ENCODE data around the gene FARSB.

The FARSB gene

DNA sequence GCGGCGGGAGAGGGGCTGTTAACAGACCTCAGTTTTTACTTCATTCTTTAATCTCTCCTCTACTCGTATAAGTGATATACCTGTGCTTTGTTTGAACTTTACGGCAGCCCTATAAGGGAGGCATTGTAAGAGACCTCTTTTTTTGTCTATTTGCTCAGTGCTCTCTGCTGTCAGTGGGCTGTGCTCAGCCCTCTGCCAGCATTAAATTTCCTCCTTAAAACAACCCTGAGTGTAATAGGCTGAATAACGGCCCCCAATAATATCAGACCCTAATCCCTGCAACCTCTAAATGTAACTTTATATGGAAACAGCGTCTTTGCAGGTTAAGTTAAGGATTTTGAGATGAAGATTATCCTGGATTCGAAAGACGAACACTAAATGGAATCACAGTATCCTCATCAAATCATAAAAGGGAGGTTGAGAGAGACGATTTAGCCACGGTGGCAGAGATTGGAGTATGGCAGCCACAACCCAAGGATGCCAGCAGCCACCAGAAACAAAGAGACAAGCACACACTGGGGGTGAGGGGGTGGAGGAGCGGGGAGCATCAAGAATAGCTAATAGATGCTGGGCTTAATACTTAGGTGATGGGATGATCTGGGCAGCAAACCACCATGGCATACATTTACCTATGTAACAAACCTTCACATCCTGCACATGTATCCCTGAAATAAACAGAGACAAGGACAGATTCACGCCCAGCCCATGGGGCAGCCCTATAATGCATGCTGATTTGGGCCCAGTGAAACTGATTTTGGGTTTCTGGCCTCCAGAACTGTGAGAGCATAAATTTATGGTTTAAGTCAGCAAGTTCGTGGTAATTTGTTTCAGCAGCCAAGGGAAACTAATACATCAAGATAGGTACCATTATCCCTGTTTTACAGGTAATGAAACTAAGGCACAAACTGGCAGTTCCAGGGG lies 894 bp upstream of the FARSB start:
- Histone ChIP-seq H3K27me3 (ENCODE audit: control insufficient read depth, insufficient read depth, low read length) (no peaks in the 10 kb centered on the region), H3K9me3 (replicated peaks; ENCODE audit: low read length) (no peaks in the 10 kb centered on the region), H3K4me2 (ENCODE audit: low read length) (peak overlapping the region; percentile 83), H3K36me3 (ENCODE audit: insufficient read depth, low read length) (no peaks in the 10 kb centered on the region), H3K4me3 (ENCODE audit: low read length) (peak overlapping the region; percentile 89), H3K9ac (ENCODE audit: low read depth, low read length) (peak overlapping the region; percentile 94), H3K4me1 (ENCODE audit: control insufficient read depth, insufficient read depth, low read length) (peaks cover 13% of the 10 kb centered on the region)

GRCh38 chr2:222653280-222653679 lies 2.6 kb downstream of the FARSB start:
- Histone ChIP-seq H3K27me3 (ENCODE audit: control insufficient read depth, insufficient read depth, low read length) (no peaks in the 10 kb centered on the region), H3K4me1 (ENCODE audit: control insufficient read depth, insufficient read depth, low read length) (peaks cover 13% of the 10 kb centered on the region), H3K9me3 (replicated peaks; ENCODE audit: low read length) (no peaks in the 10 kb centered on the region), H3K4me2 (ENCODE audit: low read length) (no peak overlapping the region), H3K4me3 (ENCODE audit: low read length) (no peak overlapping the region), H3K36me3 (ENCODE audit: insufficient read depth, low read length) (peaks cover 3% of the 10 kb centered on the region), H3K9ac (ENCODE audit: low read depth, low read length) (no peak overlapping the region)

GRCh38 chr2:222652491-222653255 lies 3.2 kb downstream of the FARSB start:
- Histone ChIP-seq H3K36me3 (ENCODE audit: insufficient read depth, low read length) (peaks cover 9% of the 10 kb centered on the region), H3K27me3 (ENCODE audit: control insufficient read depth, insufficient read depth, low read length) (no peaks in the 10 kb centered on the region), H3K4me2 (ENCODE audit: low read length) (no peak overlapping the region), H3K9me3 (replicated peaks; ENCODE audit: low read length) (no peaks in the 10 kb centered on the region), H3K9ac (ENCODE audit: low read depth, low read length) (no peak overlapping the region), H3K4me1 (ENCODE audit: control insufficient read depth, insufficient read depth, low read length) (peaks cover 13% of the 10 kb centered on the region), H3K4me3 (ENCODE audit: low read length) (no peak overlapping the region)

- Histone ChIP-seq H3K4me1 (ENCODE audit: control insufficient read depth, insufficient read depth, low read length) (peaks cover 8% of the 10 kb centered on the region), H3K9me3 (replicated peaks; ENCODE audit: low read length) (no peaks in the 10 kb centered on the region), H3K9ac (ENCODE audit: low read depth, low read length) (no peak overlapping the region), H3K4me2 (ENCODE audit: low read length) (no peak overlapping the region), H3K4me3 (ENCODE audit: low read length) (no peak overlapping the region), H3K27me3 (ENCODE audit: control insufficient read depth, insufficient read depth, low read length) (no peaks in the 10 kb centered on the region), H3K36me3 (ENCODE audit: insufficient read depth, low read length) (peaks cover 15% of the 10 kb centered on the region)
These were observed 4.0 kb downstream of the FARSB start for GRCh38 chr2:222651718-222652418.

- H3K4me3 ChIP-seq (ENCODE audit: low read length) = no peak overlapping the region
- no peaks in the 10 kb centered on the region for H3K9me3 ChIP-seq (replicated peaks; ENCODE audit: low read length)
- no peak overlapping the region for H3K4me2 ChIP-seq (ENCODE audit: low read length)
- peaks cover 8% of the 10 kb centered on the region for H3K4me1 ChIP-seq (ENCODE audit: control insufficient read depth, insufficient read depth, low read length)
- H3K36me3 ChIP-seq (ENCODE audit: insufficient read depth, low read length) = peaks cover 26% of the 10 kb centered on the region
- no peak overlapping the region for H3K9ac ChIP-seq (ENCODE audit: low read depth, low read length)
- no peaks in the 10 kb centered on the region for H3K27me3 ChIP-seq (ENCODE audit: control insufficient read depth, insufficient read depth, low read length)
These were observed 6.1 kb downstream of the FARSB start for GRCh38 chr2:222649801-222650200.

DNA sequence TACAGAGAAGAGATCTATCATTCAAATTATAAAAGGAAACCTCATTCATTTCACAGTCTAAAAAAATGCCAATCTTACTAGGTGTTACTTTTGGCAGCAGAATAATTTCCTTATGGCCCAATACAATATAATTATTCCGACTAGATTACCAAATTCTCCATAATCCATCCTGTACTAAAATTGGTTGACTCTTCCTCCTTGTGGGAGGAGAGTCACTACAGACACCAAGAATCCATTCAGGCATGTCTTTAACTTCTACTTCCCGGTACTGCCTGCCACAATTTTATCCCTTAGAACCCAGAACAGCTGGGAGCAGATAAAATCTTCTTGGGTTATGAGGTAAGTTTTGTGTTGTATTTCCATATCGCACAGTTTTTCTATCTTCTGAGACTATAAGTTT lies 9.9 kb downstream of the FARSB start:
- no peaks in the 10 kb centered on the region for H3K9me3 ChIP-seq (replicated peaks; ENCODE audit: low read length)
- H3K4me1 ChIP-seq (ENCODE audit: control insufficient read depth, insufficient read depth, low read length) = no peaks in the 10 kb centered on the region
- H3K4me2 ChIP-seq (ENCODE audit: low read length) = no peak overlapping the region
- H3K36me3 ChIP-seq (ENCODE audit: insufficient read depth, low read length) = peaks cover 40% of the 10 kb centered on the region
- H3K9ac ChIP-seq (ENCODE audit: low read depth, low read length) = no peak overlapping the region
- no peak overlapping the region for H3K4me3 ChIP-seq (ENCODE audit: low read length)
- H3K27me3 ChIP-seq (ENCODE audit: control insufficient read depth, insufficient read depth, low read length) = no peaks in the 10 kb centered on the region

- Histone ChIP-seq H3K36me3 (ENCODE audit: insufficient read depth, low read length) (peaks cover 56% of the 10 kb centered on the region), H3K4me1 (ENCODE audit: control insufficient read depth, insufficient read depth, low read length) (no peaks in the 10 kb centered on the region), H3K9me3 (replicated peaks; ENCODE audit: low read length) (no peaks in the 10 kb centered on the region), H3K9ac (ENCODE audit: low read depth, low read length) (no peak overlapping the region), H3K27me3 (ENCODE audit: control insufficient read depth, insufficient read depth, low read length) (no peaks in the 10 kb centered on the region), H3K4me3 (ENCODE audit: low read length) (no peak overlapping the region), H3K4me2 (ENCODE audit: low read length) (no peak overlapping the region)
These were observed 12.8 kb downstream of the FARSB start for GRCh38 chr2:222643134-222643533.

GRCh38 chr2:222641336-222641735 lies 14.6 kb downstream of the FARSB start:
- Histone ChIP-seq H3K36me3 (ENCODE audit: insufficient read depth, low read length) (peaks cover 52% of the 10 kb centered on the region), H3K4me1 (ENCODE audit: control insufficient read depth, insufficient read depth, low read length) (no peaks in the 10 kb centered on the region), H3K4me2 (ENCODE audit: low read length) (no peak overlapping the region), H3K27me3 (ENCODE audit: control insufficient read depth, insufficient read depth, low read length) (no peaks in the 10 kb centered on the region), H3K4me3 (ENCODE audit: low read length) (no peak overlapping the region), H3K9ac (ENCODE audit: low read depth, low read length) (no peak overlapping the region), H3K9me3 (replicated peaks; ENCODE audit: low read length) (no peaks in the 10 kb centered on the region)

DNA sequence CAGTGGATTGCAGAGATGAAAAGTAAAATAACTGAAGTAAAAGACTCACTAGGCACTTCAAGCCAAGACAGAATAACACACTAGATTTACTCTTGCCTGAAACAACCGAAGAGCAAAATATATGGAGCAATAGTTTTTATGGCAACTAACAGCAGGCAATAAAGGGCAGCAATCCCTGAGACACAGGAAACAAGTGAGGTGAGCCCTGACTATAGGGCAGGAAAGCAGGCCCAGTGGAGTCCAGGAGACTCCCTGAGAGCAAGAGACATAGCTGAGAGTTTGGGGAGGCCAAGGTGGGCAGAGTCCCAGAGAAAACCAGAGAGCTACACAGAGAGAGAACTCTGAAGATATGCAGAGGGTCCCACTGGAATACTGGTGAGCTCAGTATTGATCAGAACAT lies 18.8 kb downstream of the FARSB start:
- no peaks in the 10 kb centered on the region for H3K4me1 ChIP-seq (ENCODE audit: control insufficient read depth, insufficient read depth, low read length)
- peaks cover 59% of the 10 kb centered on the region for H3K36me3 ChIP-seq (ENCODE audit: insufficient read depth, low read length)
- no peak overlapping the region for H3K9ac ChIP-seq (ENCODE audit: low read depth, low read length)
- H3K4me3 ChIP-seq (ENCODE audit: low read length) = no peak overlapping the region
- no peak overlapping the region for H3K4me2 ChIP-seq (ENCODE audit: low read length)
- H3K9me3 ChIP-seq (replicated peaks; ENCODE audit: low read length) = no peaks in the 10 kb centered on the region
- H3K27me3 ChIP-seq (ENCODE audit: control insufficient read depth, insufficient read depth, low read length) = no peaks in the 10 kb centered on the region

DNA sequence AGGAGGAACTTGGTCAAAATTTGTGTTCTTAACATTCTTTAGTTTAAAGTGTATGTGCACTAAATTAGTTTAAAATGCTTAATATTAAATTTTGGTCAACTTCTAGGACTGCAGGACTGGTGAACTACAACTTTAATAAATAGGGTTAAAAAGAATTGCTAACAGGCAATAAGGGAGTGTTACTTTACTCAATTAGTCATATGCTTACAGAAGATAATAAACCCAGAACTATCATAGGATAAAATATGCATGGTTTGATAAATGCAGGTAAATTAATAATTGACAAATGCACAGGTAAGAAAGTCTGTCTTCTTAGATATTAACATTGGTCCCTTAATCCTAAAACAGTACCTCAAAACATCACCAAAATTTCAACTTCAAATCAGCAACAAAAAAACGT lies 20.6 kb downstream of the FARSB start:
- H3K4me3 ChIP-seq (ENCODE audit: low read length) = no peak overlapping the region
- H3K36me3 ChIP-seq (ENCODE audit: insufficient read depth, low read length) = peaks cover 64% of the 10 kb centered on the region
- no peaks in the 10 kb centered on the region for H3K27me3 ChIP-seq (ENCODE audit: control insufficient read depth, insufficient read depth, low read length)
- H3K4me1 ChIP-seq (ENCODE audit: control insufficient read depth, insufficient read depth, low read length) = no peaks in the 10 kb centered on the region
- no peaks in the 10 kb centered on the region for H3K9me3 ChIP-seq (replicated peaks; ENCODE audit: low read length)
- H3K4me2 ChIP-seq (ENCODE audit: low read length) = no peak overlapping the region
- H3K9ac ChIP-seq (ENCODE audit: low read depth, low read length) = no peak overlapping the region

- Histone ChIP-seq H3K27me3 (ENCODE audit: control insufficient read depth, insufficient read depth, low read length) (no peaks in the 10 kb centered on the region), H3K9me3 (replicated peaks; ENCODE audit: low read length) (no peaks in the 10 kb centered on the region), H3K4me2 (ENCODE audit: low read length) (no peak overlapping the region), H3K4me1 (ENCODE audit: control insufficient read depth, insufficient read depth, low read length) (no peaks in the 10 kb centered on the region), H3K9ac (ENCODE audit: low read depth, low read length) (no peak overlapping the region), H3K4me3 (ENCODE audit: low read length) (no peak overlapping the region), H3K36me3 (ENCODE audit: insufficient read depth, low read length) (peaks cover 86% of the 10 kb centered on the region)
These were observed 28.1 kb downstream of the FARSB start for GRCh38 chr2:222627764-222628163.

Data from skeletal muscle satellite cell (primary cell).